Measurements from ENCODE around the gene SPEG.

GRCh38 chr2:219505585-219505984 lies 70.9 kb downstream of the SPEG start:
- TF ChIP-seq TEAD4 (IDR thresholded peaks at IDR 0.05), result no peak
- no peak for TF ChIP-seq RAD21 (IDR thresholded peaks at IDR 0.05; ENCODE audit: low read depth)
- TF ChIP-seq, protein P1, sequence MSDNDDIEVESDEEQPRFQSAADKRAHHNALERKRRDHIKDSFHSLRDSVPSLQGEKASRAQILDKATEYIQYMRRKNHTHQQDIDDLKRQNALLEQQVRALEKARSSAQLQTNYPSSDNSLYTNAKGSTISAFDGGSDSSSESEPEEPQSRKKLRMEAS (IDR thresholded peaks at IDR 0.05), result no peak
- TF ChIP-seq EP300 (IDR thresholded peaks at IDR 0.05; ENCODE audit: borderline replicate concordance), result no peak
- TF ChIP-seq CEBPB (IDR thresholded peaks at IDR 0.05), result no peak
- TF ChIP-seq, protein P2, sequence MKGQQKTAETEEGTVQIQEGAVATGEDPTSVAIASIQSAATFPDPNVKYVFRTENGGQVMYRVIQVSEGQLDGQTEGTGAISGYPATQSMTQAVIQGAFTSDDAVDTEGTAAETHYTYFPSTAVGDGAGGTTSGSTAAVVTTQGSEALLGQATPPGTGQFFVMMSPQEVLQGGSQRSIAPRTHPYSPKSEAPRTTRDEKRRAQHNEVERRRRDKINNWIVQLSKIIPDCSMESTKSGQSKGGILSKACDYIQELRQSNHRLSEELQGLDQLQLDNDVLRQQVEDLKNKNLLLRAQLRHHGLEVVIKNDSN (IDR thresholded peaks at IDR 0.05), result no peak
- no peak for TF ChIP-seq REST (IDR thresholded peaks at IDR 0.05; ENCODE audit: low read depth)
- TF ChIP-seq TAF1 (IDR thresholded peaks at IDR 0.05; ENCODE audit: low read depth), result no peak
- TF ChIP-seq TCF12 (IDR thresholded peaks at IDR 0.05; ENCODE audit: low read depth), result no peak
- TF ChIP-seq YY1 (IDR thresholded peaks at IDR 0.05; ENCODE audit: low read depth), result no peak
- no peak for TF ChIP-seq ZBTB7A (IDR thresholded peaks at IDR 0.05; ENCODE audit: low read depth)
